ENCODE measurements around the gene LDLRAP1. TPM values are rescaled to one million over a fixed set of nuclear protein-coding genes. Genes with fewer than 3 reads are reported as not detected.

The LDLRAP1 gene
- total and polyA plus RNA-seq, 2 donors (not counting 3 experiments of a cell fraction or from before 2014, with no cell fraction given): 23.1 to 24.7 TPM

- Histone ChIP-seq H3K9me1 (replicated peaks; ENCODE audit: control insufficient read depth, extremely low read depth, insufficient read depth, low read length) (no peaks in the 10 kb centered on the region), H3K79me2 (ENCODE audit: control insufficient read depth, insufficient read depth, low read length) (peaks cover 2% of the 10 kb centered on the region), H3K9ac (replicated peaks; ENCODE audit: extremely low read depth, insufficient read depth, low read length) (no peak overlapping the region), H3K36me3 (ENCODE audit: control insufficient read depth in 2 of 2, extremely low read depth in 1 of 2, insufficient read depth in 2 of 2, low read length in 2 of 2) (peaks cover 0 to 3% of the 10 kb centered on the region in 2 experiments), H3K4me1 (ENCODE audit: control insufficient read depth, extremely low read depth, insufficient read depth, low read length) (peaks cover 27% of the 10 kb centered on the region), H3K4me2 (ENCODE audit: insufficient read depth, low read length) (peak overlapping the region; percentile 9), H3K4me3 (replicated peaks in 1 of 3; ENCODE audit: insufficient read depth in 1 of 3, low read depth in 1 of 3, low read length in 3 of 3) (no peak overlapping the region), H2AFZ (ENCODE audit: low read depth, low read length) (no peak overlapping the region), H3K9me3 (replicated peaks; ENCODE audit: control insufficient read depth, insufficient read depth, low read length) (no peaks in the 10 kb centered on the region), H3K27me3 (ENCODE audit: control insufficient read depth in 2 of 2, insufficient read depth in 2 of 2, low read length in 2 of 2) (no peaks in the 10 kb centered on the region), H4K20me1 (replicated peaks; ENCODE audit: control insufficient read depth, extremely low read depth, insufficient read depth, low read length) (no peaks in the 10 kb centered on the region), H3K27ac (ENCODE audit: insufficient read depth, low read depth, low read length) (peak overlapping the region; percentile 2)
- peak; percentile 3 for TF ChIP-seq JUN (IDR thresholded peaks at IDR 0.05; ENCODE audit: borderline replicate concordance, insufficient read depth, insufficient read length, low read depth)
- peak; percentile 78 for TF ChIP-seq POLR2AphosphoS5 (IDR thresholded peaks at IDR 0.05; ENCODE audit: insufficient read depth, low read depth, low read length)
- no peak for TF ChIP-seq EZH2 (IDR thresholded peaks at IDR 0.05; ENCODE audit: borderline replicate concordance, low read depth, low read length, severe bottlenecking)
- peak; percentile 74 for DNase-seq (ENCODE audit: low read depth, low spot score)
- dilution Hi-C loops (cut with MboI; ENCODE audit: extremely low pct_ligation_motif_present, low sequenced_read_pairs): no loop called here
- ChIA-PET CTCF (interaction anchor here (1.4 to 3.2 kb wide), 3 partner anchors 22 to 30 kb away, joined by 3 to 22 read pairs (median 5); no protein-coding TSS in a partner anchor), POLR2A (no interaction called here)
- BruUV-seq (replicated peaks): no TSS peak
- intact Hi-C loops (cut with micrococcal nuclease): no loop called here
- FAIRE-seq: peak; percentile 97
Observed at GRCh38 chr1:25550683-25551310, 7.4 kb downstream of the LDLRAP1 start.

- no peaks in the 10 kb centered on the region for H3K9me3 ChIP-seq (replicated peaks; ENCODE audit: control insufficient read depth, insufficient read depth, low read length)
- BruUV-seq (replicated peaks): no TSS peak
- TF ChIP-seq POLR2A (IDR thresholded peaks at IDR 0.05; ENCODE audit: low read depth, low read length): no peak
- TF ChIP-seq MAX (IDR thresholded peaks at IDR 0.05; ENCODE audit: insufficient read depth, insufficient read length): no peak
- no peak for TF ChIP-seq FOS (IDR thresholded peaks at IDR 0.05; ENCODE audit: borderline replicate concordance, insufficient read depth, low read length)
- no peak for TF ChIP-seq MYC (IDR thresholded peaks at IDR 0.05; ENCODE audit: low read depth, low read length)
- TF ChIP-seq EZH2 (IDR thresholded peaks at IDR 0.05; ENCODE audit: borderline replicate concordance, low read depth, low read length, severe bottlenecking): no peak
- TF ChIP-seq JUN (IDR thresholded peaks at IDR 0.05; ENCODE audit: borderline replicate concordance, insufficient read depth, insufficient read length, low read depth): no peak
- TF ChIP-seq GATA2 (IDR thresholded peaks at IDR 0.05; ENCODE audit: insufficient read depth, insufficient read length, low read depth, low read length): no peak
- CTCF ChIA-PET: interaction anchor here (0.8 to 1.9 kb wide), 5 partner anchors 11 to 257 kb away, joined by 3 to 9 read pairs (median 4); no protein-coding TSS in a partner anchor
- POLR2A ChIA-PET: no interaction called here
- no peaks in the 10 kb centered on the region for H3K9me1 ChIP-seq (replicated peaks; ENCODE audit: control insufficient read depth, extremely low read depth, insufficient read depth, low read length)
- no peaks in the 10 kb centered on the region for H3K27me3 ChIP-seq (ENCODE audit: control insufficient read depth in 2 of 2, insufficient read depth in 2 of 2, low read length in 2 of 2)
- no peak overlapping the region for H3K4me2 ChIP-seq (ENCODE audit: insufficient read depth, low read length)
- peaks cover 0 to 3% of the 10 kb centered on the region in 2 experiments for H3K36me3 ChIP-seq (ENCODE audit: control insufficient read depth in 2 of 2, extremely low read depth in 1 of 2, insufficient read depth in 2 of 2, low read length in 2 of 2)
- H2AFZ ChIP-seq (ENCODE audit: low read depth, low read length): no peak overlapping the region
- no peaks in the 10 kb centered on the region for H4K20me1 ChIP-seq (replicated peaks; ENCODE audit: control insufficient read depth, extremely low read depth, insufficient read depth, low read length)
- H3K79me2 ChIP-seq (ENCODE audit: control insufficient read depth, insufficient read depth, low read length): no peaks in the 10 kb centered on the region
- no peak overlapping the region for H3K27ac ChIP-seq (ENCODE audit: insufficient read depth, low read depth, low read length)
- intact Hi-C loops (cut with micrococcal nuclease) (no loop called here), dilution Hi-C loops (cut with MboI; ENCODE audit: extremely low pct_ligation_motif_present, low sequenced_read_pairs) (no loop called here)
- H3K4me1 ChIP-seq (ENCODE audit: control insufficient read depth, extremely low read depth, insufficient read depth, low read length): peaks cover 36% of the 10 kb centered on the region
- H3K4me3 ChIP-seq (replicated peaks in 1 of 3; ENCODE audit: insufficient read depth in 1 of 3, low read depth in 1 of 3, low read length in 3 of 3): no peak overlapping the region
- no peak overlapping the region for H3K9ac ChIP-seq (replicated peaks; ENCODE audit: extremely low read depth, insufficient read depth, low read length)
- DNase-seq (ENCODE audit: low read depth, low spot score) (no peak), FAIRE-seq (no peak)
Observed at GRCh38 chr1:25553749-25554429, 10.5 kb downstream of the LDLRAP1 start.

All from endothelial cell of umbilical vein (primary cell).